Spleen (tissue), 11 donors: ENCODE data around the gene UNC79. TPM values are rescaled to one million over a fixed set of nuclear protein-coding genes. Genes with fewer than 3 reads are reported as not detected.

Experiments
- DNase-seq: peaks from one replicate; pipeline ENCODE4 v3.0.0-alpha.2; 2020
- H3K27ac ChIP-seq, 8 donors: fragments of 200-600 bp; sonication (generic) in 7 of 8; 1 replicate in 4 of 8; 2 replicates in 4 of 8; pipeline versions ENCODE4 v1.5.0 to v1.8.0; 2016 to 2021; ENCODE audit warnings: inconsistent platforms in 4 of 8, mild to moderate bottlenecking in 4 of 8, moderate library complexity in 1 of 8
- H3K27me3 ChIP-seq, 7 donors: fragments of 200-600 bp; sonication (generic) in 6 of 7; replicated peaks in 1 of 7; 1 replicate in 4 of 7; 2 replicates in 3 of 7; pipeline versions ENCODE4 v1.5.0 to v1.8.0; 2016 to 2021; ENCODE audit warnings: inconsistent platforms in 3 of 7, mild to moderate bottlenecking in 1 of 7
- H3K36me3 ChIP-seq, 6 donors: fragments of 200-600 bp; sonication (generic) in 5 of 6; 1 replicate in 4 of 6; 2 replicates in 2 of 6; pipeline versions ENCODE4 v1.5.0 to v1.8.0; 2016 to 2021; ENCODE audit warnings: inconsistent platforms in 2 of 6
- H3K4me1 ChIP-seq, 6 donors: fragments of 200-600 bp; sonication (generic) in 5 of 6; 1 replicate in 3 of 6; 2 replicates in 3 of 6; pipeline versions ENCODE4 v1.5.0 to v1.8.0; 2016 to 2021; ENCODE audit warnings: inconsistent platforms in 3 of 6
- H3K4me3 ChIP-seq, 8 donors: fragments of 200-600 bp; sonication (generic) in 7 of 8; 1 replicate in 4 of 8; 2 replicates in 4 of 8; pipeline versions ENCODE4 v1.5.0 to v1.8.0; 2016 to 2021; ENCODE audit warnings: inconsistent platforms in 4 of 8, mild to moderate bottlenecking in 4 of 8, moderate library complexity in 2 of 8
- H3K9me3 ChIP-seq, 8 donors: fragments of 200-600 bp; sonication (generic) in 7 of 8; 1 replicate in 4 of 8; 2 replicates in 4 of 8; pipeline versions ENCODE4 v1.5.0 to v1.8.0; 2016 to 2021; ENCODE audit warnings: inconsistent platforms in 4 of 8
- CTCF ChIP-seq, 11 experiments: fragments of 200-600 bp in 7 of 11; fragments of 450-650 bp in 4 of 11; sonication (generic) in 4 of 11; IDR thresholded peaks in 8 of 11; conservative IDR thresholded peaks in 3 of 11; 1 replicate in 7 of 11; 2 replicates in 4 of 11; pipeline versions ENCODE4 v1.4.0 to v1.8.0; 2016 to 2021; ENCODE audit warnings: antibody characterized with exemption in 11 of 11, inconsistent platforms in 4 of 11, mild to moderate bottlenecking in 1 of 11
- POLR2A ChIP-seq, 3 donors: fragments of 450-650 bp; IDR thresholded peaks; one replicate each; pipeline ENCODE4 v1.5.1; 2017; ENCODE audit warnings: antibody characterized with exemption in 3 of 3, mild to moderate bottlenecking in 1 of 3
- POLR2AphosphoS5 ChIP-seq, 3 donors: sonication (generic); formaldehyde crosslinking; IDR thresholded peaks; one replicate each; pipeline ENCODE4 v1.5.1; 2017; ENCODE audit warnings: antibody characterized with exemption in 3 of 3
- WGBS, 5 donors: extraction: QIAGEN DNeasy Blood & Tissue Kit in 3 of 5; methylation state at CpG; one replicate each; pipeline versions ENCODE4 v1.1.5 to v1.1.7; 2013 to 2018; 5-methylcytosine and 5-hydroxymethylcytosine counted together
- intact Hi-C: fragments of 100-400 bp; cut with DNase I; formaldehyde crosslinking; loops from one replicate; pipeline ENCODE4 v1.15.0; 2023; ENCODE audit warnings: low total_unique reads
- polyA plus RNA-seq, 3 donors: library from polyadenylated mRNA; stranded (reverse); fragments of 200-250 nt; gene quantifications; one replicate each; pipeline ENCODE4 v1.2.1, GENCODE V29; 2013
- total RNA-seq, 7 donors: library from RNA; depleted of rRNA in 3 of 7; stranded (reverse); fragments of >200 nt in 3 of 7; fragmentation: NEBNext Ultra II Directional in 4 of 7; extraction: Animal tissue kit (Norgen Biotek cat#: 25700) in 4 of 7; gene quantifications; one replicate each; pipeline versions ENCODE4 v1.1.0 to v1.2.1, GENCODE V29; 2016 to 2021
- donor health status: healthy with polysubstance abuse.
- donor health status: DM: no; HTN: no; CAD: no; lungs with moderate emphysema.
- donor health status: DM: no; HTN: no; CAD: no.
- donor health status: Bipolar disorder and iron deficiency.
- donor health status: healthy.
- donor health status: DM: no; HTN: no; CAD: no.
- donor health status: DM: yes; HTN: yes; CAD: no.

UNC79 gene
- total and polyA plus RNA-seq, 10 donors = 0.03 to 0.24 (median 0.08) TPM; not detected in 2

- Histone ChIP-seq H3K36me3 (no peaks in the 10 kb centered on the region), H3K4me3 (no peak overlapping the region), H3K9me3 (no peaks in the 10 kb centered on the region), H3K4me1 (no peaks in the 10 kb centered on the region), H3K27me3 (peaks cover 0 to 19% (median 0%) of the 10 kb centered on the region in 7 donors), H3K27ac (no peak overlapping the region)
- intact Hi-C loops = no loop called here
- TF ChIP-seq CTCF (IDR thresholded peaks at IDR 0.05 in 8 of 11, conservative IDR thresholded peaks at IDR 0.05 in 3 of 11) (no peak), POLR2AphosphoS5 (IDR thresholded peaks at IDR 0.05) (no peak), POLR2A (IDR thresholded peaks at IDR 0.05) (no peak)
- no peak for DNase-seq
- 78 to 91% (median 85%) methylated on average over 10 of the region's 10 CpGs for WGBS, 5 donors
Observed at GRCh38 chr14:93591506-93591905, 160.8 kb downstream of the UNC79 start.

- intact Hi-C loops = no loop called here
- peaks cover 0 to 19% (median 0%) of the 10 kb centered on the region in 7 donors for H3K27me3 ChIP-seq
- no peaks in the 10 kb centered on the region for H3K36me3 ChIP-seq
- TF ChIP-seq CTCF (IDR thresholded peaks at IDR 0.05 in 8 of 11, conservative IDR thresholded peaks at IDR 0.05 in 3 of 11) = no peak
- no peak for TF ChIP-seq POLR2A (IDR thresholded peaks at IDR 0.05)
- TF ChIP-seq POLR2AphosphoS5 (IDR thresholded peaks at IDR 0.05) = no peak
- 46 to 58% (median 53%) methylated on average over 3 of the region's 3 CpGs for WGBS, 5 donors
- H3K4me3 ChIP-seq = no peak overlapping the region
- no peaks in the 10 kb centered on the region for H3K9me3 ChIP-seq
- H3K27ac ChIP-seq = no peak overlapping the region
- no peaks in the 10 kb centered on the region for H3K4me1 ChIP-seq
- DNase-seq = no peak
Observed at GRCh38 chr14:93592786-93593185, 162.0 kb downstream of the UNC79 start.

DNA sequence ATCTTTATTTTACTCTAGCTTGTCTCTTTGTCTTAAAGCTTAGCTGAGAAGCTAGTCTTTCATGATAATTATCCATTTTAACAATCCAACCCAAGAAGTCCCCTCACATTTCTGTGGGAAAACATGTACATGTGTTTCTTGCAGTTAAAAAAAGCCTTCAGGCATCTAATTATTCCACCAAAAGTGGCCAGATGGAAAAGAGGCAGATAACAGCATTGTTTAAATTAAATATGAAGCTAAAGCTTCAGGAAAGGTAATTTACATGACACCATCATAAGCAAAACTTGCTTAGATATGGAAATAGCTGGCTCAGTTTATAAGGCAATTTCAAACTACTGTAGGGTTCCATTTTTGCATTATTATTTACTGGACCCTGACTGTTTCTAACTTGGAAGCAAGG, 175.4 kb downstream of the UNC79 start:
- intact Hi-C loops = no loop called here
- no peaks in the 10 kb centered on the region for H3K36me3 ChIP-seq
- H3K9me3 ChIP-seq = peaks cover 0 to 8% (median 0%) of the 10 kb centered on the region in 8 donors
- H3K27me3 ChIP-seq = peaks cover 0 to 14% (median 0%) of the 10 kb centered on the region in 7 donors
- TF ChIP-seq POLR2A (IDR thresholded peaks at IDR 0.05) (no peak), CTCF (IDR thresholded peaks at IDR 0.05 in 8 of 11, conservative IDR thresholded peaks at IDR 0.05 in 3 of 11) (no peak), POLR2AphosphoS5 (IDR thresholded peaks at IDR 0.05) (no peak)
- no peaks in the 10 kb centered on the region for H3K4me1 ChIP-seq
- no peak for DNase-seq
- no peak overlapping the region for H3K27ac ChIP-seq
- H3K4me3 ChIP-seq = no peak overlapping the region

DNA sequence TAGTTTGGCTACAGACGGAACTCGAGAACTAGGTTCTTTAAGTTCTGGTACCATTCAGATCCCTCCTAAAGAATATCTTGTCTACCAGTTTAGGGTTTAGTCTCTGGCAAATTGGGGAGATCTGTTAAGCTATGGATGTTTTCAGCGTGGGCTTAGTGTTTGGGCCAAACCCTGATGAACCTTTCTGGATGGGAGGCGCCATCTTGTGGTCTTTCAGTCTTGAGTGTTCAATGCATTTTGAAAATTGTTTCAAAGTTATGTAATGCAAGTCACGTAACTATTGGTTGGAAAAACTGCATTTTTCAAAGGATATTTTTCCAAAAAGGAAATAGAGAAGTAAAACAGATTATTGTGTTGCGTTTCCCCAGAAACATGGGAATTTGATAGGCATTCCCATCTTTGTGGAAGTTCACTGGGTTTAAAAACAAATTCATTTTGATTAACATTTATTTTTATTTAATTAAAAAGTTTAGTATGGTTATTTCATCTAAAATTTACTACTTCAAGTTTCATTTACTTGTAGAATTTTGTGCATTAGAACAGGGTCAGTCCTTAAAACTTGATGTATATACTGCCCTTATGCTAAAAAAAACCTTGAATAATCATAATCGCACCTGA, 188.5 kb downstream of the UNC79 start:
- WGBS, 5 donors = 45 to 50% (median 47%) methylated on average over 7 of the region's 7 CpGs
- Histone ChIP-seq H3K27me3 (peaks cover 0 to 17% (median 0%) of the 10 kb centered on the region in 7 donors), H3K9me3 (no peaks in the 10 kb centered on the region), H3K4me1 (no peaks in the 10 kb centered on the region), H3K4me3 (no peak overlapping the region), H3K27ac (no peak overlapping the region), H3K36me3 (no peaks in the 10 kb centered on the region)
- TF ChIP-seq CTCF (IDR thresholded peaks at IDR 0.05 in 8 of 11, conservative IDR thresholded peaks at IDR 0.05 in 3 of 11) (peak in 8 of 11 experiments; percentile 23 to 54 (median 37)), POLR2A (IDR thresholded peaks at IDR 0.05) (no peak)
- no peak for DNase-seq
- intact Hi-C loops = no loop called here
